COLO829 (cell line): ENCODE results near the gene TMEM131L.
"Not testable (repeated sequence)": the region's sequence is repeated elsewhere in the genome, so short reads cannot be mapped to it uniquely, and the experiment has no call there.

Source experiments
- DNase-seq: peaks from one replicate; pipeline ENCODE4 v3.0.0; 2012; ENCODE audit warnings: low spot score

The TMEM131L gene

GRCh38 chr4:153573221-153573620, 107.1 kb downstream of the TMEM131L start:
- no peak for DNase-seq

- DNase-seq, result peak; percentile 57
Measured at GRCh38 chr4:153573881-153574802, 108.0 kb downstream of the TMEM131L start.

- DNase-seq, result no peak
Measured at GRCh38 chr4:153576443-153576774, 110.2 kb downstream of the TMEM131L start.

- no peak for DNase-seq
Measured at GRCh38 chr4:153577053-153577452, 110.9 kb downstream of the TMEM131L start.

DNA sequence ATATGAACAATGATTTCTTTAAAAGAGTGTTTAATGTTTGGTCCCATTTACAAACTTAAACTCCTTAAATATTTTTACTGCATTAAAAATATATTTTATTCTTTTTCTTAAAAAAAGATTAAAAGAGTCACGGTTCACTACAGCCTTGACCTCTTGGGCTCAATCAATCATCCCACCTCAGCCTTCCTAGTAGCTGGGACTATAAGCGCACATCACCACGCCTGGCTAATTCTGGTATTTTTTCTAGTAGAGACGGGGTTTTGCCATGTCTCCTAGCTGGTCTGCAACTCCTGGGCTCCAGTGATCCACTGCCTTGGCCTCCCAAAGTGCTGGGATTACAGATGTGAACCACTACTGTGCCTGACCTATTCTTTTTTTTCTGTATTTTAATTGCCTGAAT, 113.2 kb downstream of the TMEM131L start:
- DNase-seq, result no peak

GRCh38 chr4:153579872-153580271, 113.7 kb downstream of the TMEM131L start:
- no peak for DNase-seq

DNA sequence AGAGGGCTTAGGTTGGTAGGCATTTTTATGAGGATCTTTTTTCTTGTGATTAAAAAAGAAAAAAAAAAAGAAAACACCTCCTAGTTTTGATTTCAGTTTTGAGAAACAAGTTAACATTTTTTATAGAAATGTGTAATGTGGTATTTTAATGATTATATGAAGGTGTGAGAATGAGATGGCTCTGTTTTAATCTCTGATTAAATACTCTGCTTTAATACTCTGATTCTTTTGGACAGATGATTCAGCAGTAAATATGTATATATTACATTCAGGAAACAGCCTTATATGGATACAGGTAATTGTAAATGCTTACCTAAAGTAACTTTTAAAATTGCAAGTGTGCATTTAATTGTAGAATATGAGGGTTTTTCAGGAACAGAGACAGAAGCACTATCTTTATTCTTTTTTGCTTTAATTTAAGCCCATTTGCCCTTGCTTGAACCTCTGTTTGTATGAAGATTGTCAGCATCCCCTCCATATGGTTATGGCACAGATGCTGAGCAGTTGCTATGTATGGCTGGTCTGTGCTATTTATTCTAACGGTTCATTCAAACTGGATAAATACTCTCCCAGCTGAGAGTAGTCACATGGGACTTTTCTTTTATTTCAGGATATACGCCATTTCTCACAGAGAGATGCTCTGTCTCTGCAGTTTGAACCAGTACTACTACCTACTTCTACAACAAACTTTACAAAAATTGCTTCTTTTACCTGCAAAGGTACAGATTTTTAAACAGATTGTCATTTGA, 117.0 kb downstream of the TMEM131L start:
- DNase-seq, result no peak

GRCh38 chr4:153585026-153585425, 118.9 kb downstream of the TMEM131L start:
- DNase-seq, result no peak

GRCh38 chr4:153589703-153590595, 123.8 kb downstream of the TMEM131L start:
- no peak for DNase-seq

GRCh38 chr4:153591441-153591840, 125.3 kb downstream of the TMEM131L start:
- DNase-seq, result no peak

GRCh38 chr4:153592064-153592463, 125.9 kb downstream of the TMEM131L start:
- no peak for DNase-seq

DNA sequence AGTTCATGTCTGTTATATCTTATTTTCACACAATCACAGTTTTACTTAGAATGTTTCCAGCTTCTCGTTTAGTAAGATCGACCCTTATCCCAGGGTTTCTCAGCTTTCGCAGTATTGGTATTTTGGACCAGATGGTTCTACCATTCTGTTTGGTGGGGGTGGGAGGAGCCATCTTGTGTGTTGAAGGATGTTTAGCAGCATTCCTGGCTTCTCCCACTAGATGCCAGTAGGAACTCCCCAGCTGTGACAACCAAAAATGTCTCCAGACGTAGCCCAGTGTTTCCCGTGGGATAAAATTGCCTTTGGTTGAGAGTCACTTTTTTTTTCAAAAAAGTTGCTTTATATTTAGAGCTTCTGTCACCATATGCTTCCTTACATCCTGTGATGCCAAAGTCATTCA, 127.0 kb downstream of the TMEM131L start:
- no peak for DNase-seq

DNA sequence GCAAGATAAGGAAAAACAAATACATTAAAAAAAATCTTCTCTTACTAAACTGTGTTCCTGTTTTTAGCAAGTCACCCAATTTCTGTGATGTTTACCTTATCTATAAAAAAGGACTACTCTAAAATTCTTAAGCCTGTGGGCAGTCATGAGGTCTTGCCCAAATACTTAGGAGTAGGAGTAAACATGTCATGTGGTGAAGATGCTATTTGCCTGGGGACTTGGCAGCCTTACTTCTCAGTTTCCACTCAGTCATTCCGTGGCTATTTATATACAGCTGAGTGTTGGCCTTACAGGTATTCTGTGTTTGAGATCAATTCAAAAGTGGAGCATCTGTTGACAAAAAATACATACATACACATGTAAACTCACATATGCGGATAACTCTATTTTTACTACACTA, 128.1 kb downstream of the TMEM131L start:
- no peak for DNase-seq

DNA sequence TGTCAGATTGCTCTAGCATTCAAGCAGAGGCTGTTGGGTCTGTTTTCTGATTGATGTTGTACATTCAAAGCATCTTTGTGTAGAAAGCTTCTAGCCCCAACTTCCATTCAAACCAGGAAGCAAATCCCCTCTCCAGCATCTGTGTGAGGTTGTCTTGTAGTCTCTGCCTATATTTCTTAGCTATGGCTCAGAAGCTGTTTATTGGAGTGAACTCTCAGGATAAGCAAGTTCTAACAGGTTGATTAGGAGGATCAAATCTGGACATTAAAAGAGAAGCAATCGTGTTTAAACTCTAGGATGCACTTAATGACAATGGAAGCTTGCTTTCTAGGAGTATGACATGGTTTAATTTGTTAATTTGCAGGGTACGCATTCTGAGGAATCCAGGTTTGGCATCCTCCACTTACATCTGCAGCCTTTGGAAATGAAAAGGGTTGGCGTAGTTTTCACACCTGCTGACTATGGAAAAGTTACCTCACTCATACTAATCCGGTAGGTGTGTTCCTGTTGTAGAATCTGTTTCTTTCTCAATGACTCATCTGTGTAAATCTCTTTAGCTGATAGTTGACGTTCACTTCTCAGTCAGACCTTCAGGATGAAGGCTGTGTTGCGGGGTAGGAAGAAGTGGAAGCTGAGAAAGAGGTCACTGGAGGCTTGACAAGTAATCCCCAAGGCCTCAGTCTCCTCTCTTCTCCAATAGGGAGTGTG, 129.9 kb downstream of the TMEM131L start:
- no peak for DNase-seq

- DNase-seq, result no peak
Measured at GRCh38 chr4:153602758-153603157, 136.6 kb downstream of the TMEM131L start.

GRCh38 chr4:153603258-153603657, 137.1 kb downstream of the TMEM131L start:
- no peak for DNase-seq

DNA sequence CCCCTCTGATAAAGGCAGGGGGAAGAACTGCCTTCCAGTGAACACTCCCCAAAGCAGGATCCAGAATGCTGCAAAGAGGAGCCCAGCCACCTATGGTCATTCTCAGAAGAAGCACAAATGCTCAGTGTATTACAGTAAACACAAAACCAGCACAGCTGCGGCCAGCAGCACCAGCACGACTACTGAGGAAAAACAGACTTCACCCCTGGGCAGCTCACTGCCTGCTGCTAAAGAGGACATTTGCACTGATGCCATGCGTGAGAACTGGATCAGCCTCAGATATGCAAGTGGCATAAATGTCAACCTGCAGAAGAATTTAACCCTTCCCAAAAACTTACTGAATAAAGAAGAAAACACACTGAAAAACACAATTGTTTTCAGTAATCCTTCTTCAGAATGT, 137.7 kb downstream of the TMEM131L start:
- DNase-seq, result no peak

- DNase-seq, result not testable (repeated sequence)
Measured at GRCh38 chr4:153609070-153609469, 142.9 kb downstream of the TMEM131L start.

DNA sequence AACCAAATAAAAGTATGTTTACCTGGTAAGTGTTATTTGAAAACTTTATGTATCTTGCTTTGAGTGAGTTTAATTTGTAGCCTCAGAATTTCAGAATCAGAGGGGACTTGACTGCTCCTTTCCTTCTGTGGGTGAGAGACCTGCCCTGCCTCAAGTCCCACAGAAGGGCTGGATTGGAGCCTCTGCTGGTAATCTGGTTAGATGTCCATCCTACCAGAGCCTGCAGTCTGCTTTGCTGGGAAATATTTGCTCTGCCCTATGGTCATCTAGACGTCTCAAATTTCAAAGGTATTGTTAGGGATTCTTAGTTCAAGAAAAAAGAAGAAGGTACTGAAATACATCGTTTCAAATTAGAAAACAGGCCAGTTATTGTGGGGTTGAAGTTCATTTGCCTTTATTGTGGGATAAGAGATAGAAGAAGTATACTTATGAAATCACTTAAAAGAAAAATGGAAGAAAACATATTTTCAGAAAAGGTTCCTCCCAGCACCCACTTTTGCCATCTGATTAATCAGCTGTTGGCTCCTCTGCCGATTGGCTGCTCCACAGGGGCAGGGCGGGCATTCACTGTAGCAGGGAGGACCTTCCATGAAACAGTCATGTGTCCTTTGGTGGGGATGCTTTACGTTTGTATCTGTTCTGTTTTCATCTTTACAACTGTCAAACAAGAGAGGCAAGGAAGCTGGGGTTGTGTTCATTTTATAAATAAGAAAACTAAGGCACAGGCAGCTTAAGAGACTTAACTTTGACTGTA, 144.6 kb downstream of the TMEM131L start:
- DNase-seq, result no peak

GRCh38 chr4:153611679-153612078, 145.5 kb downstream of the TMEM131L start:
- DNase-seq, result no peak

DNA sequence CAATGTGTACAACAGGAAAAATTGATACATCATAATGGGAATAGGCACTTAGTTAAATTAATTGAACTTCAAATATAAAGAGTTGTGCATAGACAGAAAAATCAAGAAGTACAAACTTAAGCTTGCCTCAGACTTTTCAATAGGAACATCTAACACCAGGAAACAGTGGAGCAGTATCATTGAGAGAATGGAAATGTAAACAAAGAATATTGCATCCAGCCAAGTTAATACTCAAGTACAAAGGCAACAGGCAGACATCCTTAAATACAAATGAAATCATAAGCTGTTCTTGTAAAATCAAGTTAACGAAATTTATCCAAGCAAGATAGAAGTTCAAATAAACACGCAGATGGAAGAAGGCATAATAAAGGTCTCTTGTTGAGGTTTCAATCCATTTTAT, 146.7 kb downstream of the TMEM131L start:
- DNase-seq, result no peak
